NCI-H524 treated with DMSO at 0.1 percent for 48 hours (cell line): ENCODE measurements around the gene GPSM1.
A peak's percentile ranks its signal among the peaks of the same experiment; 100 is the strongest.

Experiments used
- DNase-seq: peaks from one replicate; lab custom pipeline; 2025; lab: John Stamatoyannopoulos, UW

The GPSM1 gene, protein sequence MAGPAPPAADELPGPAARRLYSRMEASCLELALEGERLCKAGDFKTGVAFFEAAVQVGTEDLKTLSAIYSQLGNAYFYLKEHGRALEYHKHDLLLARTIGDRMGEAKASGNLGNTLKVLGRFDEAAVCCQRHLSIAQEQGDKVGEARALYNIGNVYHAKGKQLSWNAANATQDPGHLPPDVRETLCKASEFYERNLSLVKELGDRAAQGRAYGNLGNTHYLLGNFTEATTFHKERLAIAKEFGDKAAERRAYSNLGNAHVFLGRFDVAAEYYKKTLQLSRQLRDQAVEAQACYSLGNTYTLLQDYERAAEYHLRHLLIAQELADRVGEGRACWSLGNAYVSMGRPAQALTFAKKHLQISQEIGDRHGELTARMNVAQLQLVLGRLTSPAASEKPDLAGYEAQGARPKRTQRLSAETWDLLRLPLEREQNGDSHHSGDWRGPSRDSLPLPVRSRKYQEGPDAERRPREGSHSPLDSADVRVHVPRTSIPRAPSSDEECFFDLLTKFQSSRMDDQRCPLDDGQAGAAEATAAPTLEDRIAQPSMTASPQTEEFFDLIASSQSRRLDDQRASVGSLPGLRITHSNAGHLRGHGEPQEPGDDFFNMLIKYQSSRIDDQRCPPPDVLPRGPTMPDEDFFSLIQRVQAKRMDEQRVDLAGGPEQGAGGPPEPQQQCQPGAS

GRCh38 chr9:136327304-136327974, at the start of gene GPSM1:
GPSM1 (plus strand) TSS chr9:136327539; CDS start chr9:136327696, 157 bp downstream.
- DNase-seq, result no peak

- no peak for DNase-seq
Measured at GRCh38 chr9:136277746-136278145, 49.6 kb upstream of the GPSM1 start.

DNA sequence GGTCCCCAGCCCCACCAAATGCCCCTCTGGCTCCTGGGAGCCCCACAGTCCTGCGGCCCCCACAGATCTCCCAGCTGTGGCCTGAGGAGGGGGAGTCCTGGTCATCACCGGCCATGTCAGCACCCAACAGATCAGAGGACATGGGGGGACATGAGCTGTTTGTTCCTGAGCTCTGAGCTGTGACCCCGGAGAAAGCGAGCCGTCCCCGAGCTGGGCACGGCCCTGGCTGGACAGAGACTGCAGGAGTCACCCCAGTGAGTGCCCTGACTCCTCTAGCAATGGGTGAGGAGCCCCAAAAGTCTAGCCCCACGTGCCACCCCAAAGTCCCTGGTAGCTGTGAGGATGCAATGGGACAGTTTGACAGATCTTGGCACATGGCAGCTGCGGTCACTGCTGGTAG, 49.1 kb upstream of the GPSM1 start:
- no peak for DNase-seq

DNA sequence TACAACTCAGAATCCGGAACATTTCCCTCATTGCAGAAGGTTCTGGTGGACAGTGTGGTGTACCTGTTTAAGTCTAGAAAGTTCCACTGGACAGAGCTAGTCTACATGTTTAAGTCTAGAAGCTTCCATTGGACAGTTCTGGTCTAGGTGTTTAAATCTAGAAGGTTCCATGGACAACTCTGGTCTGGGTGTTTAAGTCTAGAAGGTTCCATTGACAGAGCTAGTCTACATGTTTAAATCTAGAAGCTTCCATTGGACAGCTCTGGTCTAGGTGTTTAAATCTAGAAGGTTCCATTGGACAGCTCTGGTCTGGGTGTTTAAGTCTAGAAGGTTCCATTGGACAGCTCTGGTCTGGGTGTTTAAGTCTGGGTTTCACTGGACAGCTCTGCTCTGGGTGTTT, 48.4 kb upstream of the GPSM1 start:
- no peak for DNase-seq

- DNase-seq, result no peak
Measured at GRCh38 chr9:136279471-136279870, 47.9 kb upstream of the GPSM1 start.

GRCh38 chr9:136280535-136281315, 46.6 kb upstream of the GPSM1 start:
- DNase-seq, result no peak

- no peak for DNase-seq
Measured at GRCh38 chr9:136281421-136282271, 45.7 kb upstream of the GPSM1 start.

DNA sequence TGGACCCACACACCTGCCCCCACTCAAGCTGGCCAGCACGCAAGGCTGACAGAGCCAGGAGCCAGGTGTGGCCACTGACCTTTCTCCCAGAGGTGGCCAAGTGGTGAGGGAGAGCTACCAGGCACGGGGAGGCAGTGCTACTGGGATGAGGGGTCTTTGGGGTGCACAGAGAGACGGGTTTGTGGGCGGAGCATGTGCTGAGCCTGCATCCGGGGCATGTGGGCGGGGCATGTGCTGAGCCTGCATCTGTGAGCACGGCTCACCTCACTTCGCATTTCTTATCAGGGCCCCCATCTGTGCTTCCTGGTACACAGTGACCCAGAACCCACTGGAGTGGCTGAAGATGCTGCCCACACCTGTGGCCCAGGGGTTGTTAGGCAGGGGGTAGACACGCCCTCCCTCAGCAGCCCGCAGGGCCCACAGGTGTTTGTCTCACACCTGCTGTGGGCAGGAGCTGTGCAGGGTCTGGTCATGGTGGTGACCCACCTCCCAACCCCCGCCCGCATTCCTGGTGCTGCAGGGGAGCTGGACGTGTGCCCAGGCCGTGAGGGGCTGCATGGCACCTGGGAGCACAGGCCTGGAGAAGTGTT, 45.0 kb upstream of the GPSM1 start:
- no peak for DNase-seq

- peak; percentile 73 for DNase-seq
Measured at GRCh38 chr9:136283291-136284235, 43.8 kb upstream of the GPSM1 start.

DNA sequence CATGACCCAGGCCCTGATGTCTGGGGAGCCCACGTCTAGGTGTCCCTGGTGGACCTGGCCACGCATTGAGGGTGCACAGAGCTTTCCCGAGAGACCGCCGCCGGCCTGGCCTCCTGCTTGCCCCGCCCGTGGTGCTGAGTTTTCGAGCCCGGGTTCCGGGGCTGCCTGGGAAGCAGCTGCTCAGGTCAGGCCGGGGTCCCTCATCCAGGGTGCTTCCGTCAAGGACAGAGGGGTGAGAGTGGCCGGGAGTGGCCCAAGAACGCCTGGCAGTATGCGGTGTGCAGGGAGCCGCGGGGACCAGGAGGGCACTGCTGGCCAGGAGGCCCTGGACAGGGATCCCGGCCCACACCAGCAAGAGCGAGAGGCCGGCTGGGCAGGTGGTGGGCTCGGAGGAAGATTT, 43.0 kb upstream of the GPSM1 start:
- no peak for DNase-seq

DNA sequence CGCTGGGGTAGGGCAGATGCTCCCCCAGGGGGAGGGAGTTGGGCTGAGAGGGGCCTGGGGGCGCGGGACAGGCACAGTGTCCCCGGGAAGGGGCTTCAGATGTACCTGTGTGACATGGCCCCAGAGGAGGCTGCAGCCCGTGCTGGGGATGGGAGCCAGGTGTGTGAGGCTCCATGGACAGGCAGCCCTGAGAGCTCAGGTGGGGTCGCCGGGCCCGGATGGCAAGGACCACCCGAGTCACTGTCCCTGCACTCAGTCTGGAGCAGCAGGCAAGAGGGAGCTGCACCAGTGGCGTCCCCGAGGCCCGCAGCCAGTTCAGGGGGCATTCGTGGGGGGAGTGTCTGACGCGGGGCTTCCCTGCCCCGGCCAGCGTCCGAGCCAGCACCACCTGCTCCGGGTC, 42.4 kb upstream of the GPSM1 start:
- no peak for DNase-seq

DNA sequence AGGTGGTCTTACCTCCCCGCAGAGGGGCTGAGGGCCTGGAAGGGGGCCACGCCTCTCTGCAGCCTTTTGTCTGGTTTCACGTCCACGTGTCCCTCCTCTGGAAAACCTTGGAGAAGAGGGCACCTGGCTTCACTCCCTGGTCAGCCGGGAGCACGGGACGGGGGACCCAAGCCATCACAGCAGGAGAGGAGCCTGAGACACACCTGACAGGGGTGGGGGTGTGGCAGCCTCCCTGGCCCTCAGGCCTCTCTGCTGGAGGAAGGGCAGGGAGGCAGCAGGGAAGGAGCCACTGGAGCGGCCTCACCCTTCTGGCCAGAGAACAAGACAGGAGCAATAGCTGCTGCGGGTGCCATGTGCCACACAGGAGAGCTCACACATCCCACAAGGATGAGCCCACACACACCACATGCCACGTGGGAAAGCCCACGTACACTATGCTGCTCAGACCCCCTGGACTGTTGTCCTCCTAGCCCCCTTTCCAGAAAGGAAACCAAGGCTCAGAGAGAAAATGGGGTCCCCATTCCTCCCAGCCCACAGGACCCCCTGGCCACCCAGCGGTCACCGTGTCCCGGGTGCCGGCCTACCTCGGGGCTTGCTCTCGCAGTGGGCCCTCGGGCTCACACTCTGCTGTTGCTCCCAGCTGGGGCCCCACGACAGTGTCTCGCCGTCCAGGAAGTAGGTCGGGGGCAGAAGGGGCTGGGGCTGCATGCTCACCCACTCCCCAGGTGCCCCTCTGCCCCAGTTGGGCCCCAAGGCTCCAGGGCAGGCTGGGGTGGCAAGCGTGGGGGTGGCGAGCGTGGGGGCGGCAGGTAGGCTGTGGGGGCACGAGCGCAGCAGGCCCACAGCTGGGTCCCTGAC, 41.6 kb upstream of the GPSM1 start:
- no peak for DNase-seq

DNA sequence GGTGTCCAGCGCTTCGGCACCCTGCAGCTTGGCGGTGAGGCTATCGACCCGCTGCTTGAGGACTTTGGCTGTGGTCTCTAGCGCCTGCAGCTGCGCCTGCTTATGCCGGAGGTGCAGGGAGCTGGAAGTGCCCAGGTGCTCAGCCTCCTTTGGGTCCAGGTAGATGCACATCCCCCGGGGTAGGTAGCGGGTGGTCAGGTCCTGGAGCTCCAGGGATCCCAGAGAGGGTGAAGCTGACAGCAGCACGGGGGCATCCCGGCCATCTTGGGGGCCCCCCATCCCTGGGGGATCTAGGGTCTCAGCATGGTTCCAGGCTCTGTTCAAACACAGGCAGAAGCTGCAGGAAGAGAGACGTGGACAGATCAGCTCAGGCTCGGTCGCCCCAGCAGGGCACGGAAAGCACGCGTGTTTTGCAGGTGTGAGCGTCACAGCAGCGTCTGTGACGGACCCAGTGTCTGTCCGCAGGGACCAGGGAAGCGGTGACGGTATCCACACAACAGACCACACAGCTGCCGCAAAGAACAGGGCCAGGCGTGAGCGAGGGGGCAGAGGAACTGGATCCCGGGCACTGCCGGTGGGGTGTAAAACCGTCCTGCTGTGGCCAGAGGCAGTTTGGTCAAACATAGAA, 40.9 kb upstream of the GPSM1 start:
- no peak for DNase-seq

GRCh38 chr9:136286987-136287379, 40.4 kb upstream of the GPSM1 start:
- DNase-seq, result no peak

GRCh38 chr9:136287960-136288753, 39.2 kb upstream of the GPSM1 start:
- no peak for DNase-seq

DNA sequence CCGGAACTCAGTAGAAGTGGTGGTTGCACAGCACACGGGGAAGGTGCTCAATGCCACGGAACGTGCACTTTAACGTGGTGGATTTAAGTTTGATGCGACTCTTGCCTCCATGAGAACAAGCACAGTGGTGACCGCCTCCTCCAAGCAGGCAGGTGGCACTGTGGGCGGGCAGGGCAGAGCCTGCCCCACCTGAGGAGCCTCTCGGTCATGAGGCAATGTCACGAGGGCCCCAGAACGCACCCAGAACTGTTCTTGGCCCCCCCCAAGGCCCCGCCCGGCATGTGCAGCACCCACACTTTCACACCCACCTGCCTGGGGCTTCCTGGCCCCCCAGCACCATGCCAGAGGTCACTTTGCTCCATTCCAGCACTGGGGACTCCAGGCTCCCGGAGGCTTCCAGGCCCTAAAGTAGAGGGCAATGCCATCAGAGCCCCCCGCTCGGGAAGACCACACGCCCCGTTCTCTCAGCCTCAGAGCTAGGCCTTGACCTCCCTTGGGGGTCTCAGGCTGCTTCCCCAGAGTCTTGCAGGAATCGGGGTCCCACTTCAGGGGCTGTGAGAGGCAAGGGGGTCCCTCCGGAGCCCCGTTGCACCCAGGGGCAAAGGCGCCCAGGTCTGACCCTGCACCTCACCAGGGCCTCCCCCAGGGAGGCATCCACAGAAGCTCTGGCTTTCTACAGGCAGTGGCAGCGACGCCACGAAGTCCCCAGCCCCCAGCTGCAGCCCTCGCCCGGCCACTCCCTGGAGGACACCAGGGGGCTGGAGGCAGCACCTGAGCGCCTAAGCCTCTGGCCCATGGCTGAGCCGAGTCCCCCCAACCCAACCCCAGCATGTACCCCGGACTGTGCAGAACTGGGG, 37.5 kb upstream of the GPSM1 start:
- no peak for DNase-seq
